WTC11 (cell line): ENCODE results near the gene LRRC34. TPM values are rescaled to one million over a fixed set of nuclear protein-coding genes. Genes with fewer than 3 reads are reported as not detected.

Experiments
- AR ChIP-seq: fragments of 250-450 bp; sonication (Bioruptor Pico); IDR thresholded peaks from 2 replicates; pipeline ENCODE4 v1.9.0; 2021; ENCODE audit warnings: mild to moderate bottlenecking
- ARID4B ChIP-seq: sonication (generic); formaldehyde crosslinking; IDR thresholded peaks from 2 replicates; pipeline ENCODE4 v1.8.0; 2023; ENCODE audit warnings: missing genetic modification reagents, mild to moderate bottlenecking, borderline replicate concordance
- CREM ChIP-seq: sonication (generic); formaldehyde crosslinking; IDR thresholded peaks from 2 replicates; pipeline ENCODE4 v1.8.1; 2022; ENCODE audit warnings: mild to moderate bottlenecking, missing genetic modification reagents, moderate library complexity
- EMX1 ChIP-seq: fragments of 250-450 bp; sonication (Bioruptor Pico); IDR thresholded peaks from 2 replicates; pipeline ENCODE4 v1.8.0; 2021; ENCODE audit warnings: mild to moderate bottlenecking
- ESRRA ChIP-seq: sonication (generic); formaldehyde crosslinking; IDR thresholded peaks from 2 replicates; pipeline ENCODE4 v1.8.1; 2022; ENCODE audit warnings: mild to moderate bottlenecking, missing genetic modification reagents, borderline replicate concordance
- FOXK1 ChIP-seq: sonication (generic); formaldehyde crosslinking; IDR thresholded peaks from 2 replicates; pipeline ENCODE4 v1.8.0; 2022; ENCODE audit warnings: mild to moderate bottlenecking, moderate library complexity, missing genetic modification reagents
- FOXP4 ChIP-seq: sonication (generic); formaldehyde crosslinking; IDR thresholded peaks from 2 replicates; pipeline ENCODE4 v1.8.0; 2022; ENCODE audit warnings: mild to moderate bottlenecking, missing genetic modification reagents
- GTF2I ChIP-seq: fragments of 250-450 bp; sonication (Bioruptor Pico); conservative IDR thresholded peaks from 2 replicates; pipeline ENCODE4 v1.4.0; 2021; ENCODE audit warnings: mild to moderate bottlenecking
- HMGXB4 ChIP-seq: sonication (generic); formaldehyde crosslinking; IDR thresholded peaks from 2 replicates; pipeline ENCODE4 v1.8.1; 2023; ENCODE audit warnings: mild to moderate bottlenecking, moderate library complexity, missing genetic modification reagents
- IRF2 ChIP-seq: sonication (generic); formaldehyde crosslinking; IDR thresholded peaks from 2 replicates; pipeline ENCODE4 v1.8.0; 2022; ENCODE audit warnings: low read depth, missing genetic modification reagents, borderline replicate concordance
- JUN ChIP-seq: sonication (generic); formaldehyde crosslinking; IDR thresholded peaks from 2 replicates; pipeline ENCODE4 v1.8.0; 2023; ENCODE audit warnings: mild to moderate bottlenecking, missing genetic modification reagents
- MYBL2 ChIP-seq: sonication (generic); formaldehyde crosslinking; IDR thresholded peaks from 2 replicates; pipeline ENCODE4 v1.8.1; 2023; ENCODE audit warnings: mild to moderate bottlenecking, moderate library complexity, missing genetic modification reagents
- RORB ChIP-seq: fragments of 250-450 bp; sonication (Bioruptor Pico); IDR thresholded peaks from 2 replicates; pipeline ENCODE4 v1.9.0; 2021; ENCODE audit warnings: mild to moderate bottlenecking
- SOX15 ChIP-seq: fragments of 250-450 bp; sonication (Bioruptor Pico); IDR thresholded peaks from 2 replicates; pipeline ENCODE4 v1.9.0; 2021; ENCODE audit warnings: mild to moderate bottlenecking
- USF2 ChIP-seq: sonication (generic); formaldehyde crosslinking; IDR thresholded peaks from 2 replicates; pipeline ENCODE4 v1.8.1; 2023; ENCODE audit warnings: mild to moderate bottlenecking, missing genetic modification reagents, moderate library complexity
- ZNF121 ChIP-seq: sonication (generic); formaldehyde crosslinking; IDR thresholded peaks from 2 replicates; pipeline ENCODE4 v1.8.0; 2023; ENCODE audit warnings: missing genetic modification reagents
- ZNF138 ChIP-seq: sonication (generic); formaldehyde crosslinking; conservative IDR thresholded peaks from 2 replicates; pipeline ENCODE4 v1.8.1; 2022; ENCODE audit warnings: mild to moderate bottlenecking, moderate library complexity, missing genetic modification reagents
- ZNF281 ChIP-seq: sonication (generic); formaldehyde crosslinking; IDR thresholded peaks from 2 replicates; pipeline ENCODE4 v1.8.0; 2023; ENCODE audit warnings: mild to moderate bottlenecking, missing genetic modification reagents
- ZNF396 ChIP-seq: fragments of 250-450 bp; sonication (Bioruptor Pico); IDR thresholded peaks from 2 replicates; pipeline ENCODE4 v1.8.0; 2021; ENCODE audit warnings: mild to moderate bottlenecking, moderate library complexity, borderline replicate concordance
- ZNF671 ChIP-seq: fragments of 250-450 bp; sonication (Bioruptor Pico); IDR thresholded peaks from 2 replicates; pipeline ENCODE4 v1.8.0; 2021; ENCODE audit warnings: mild to moderate bottlenecking
- total RNA-seq: library from RNA; stranded (reverse); gene quantifications from 3 replicates; pipeline ENCODE4 v1.2.3, GENCODE V29; 2021

Gene LRRC34
- total RNA-seq, 1 experiment from 2014 or later: 8.3 TPM

GRCh38 chr3:169764882-169765612 lies 47.7 kb downstream of the LRRC34 start, which contains the start of gene TERC (continued):
- no peak; the same call in 1 of the 2 replicates for TF ChIP-seq ARID4B (CRISPR knock-in tag)
- peak; percentile 81 for TF ChIP-seq EMX1 (CRISPR knock-in tag)
- no peak for TF ChIP-seq IRF2 (CRISPR knock-in tag)
- TF ChIP-seq JUN: no peak
- no peak for TF ChIP-seq ZNF138
- no peak for TF ChIP-seq USF2
- 0 out of 2 replicates have a peak, but pooled peaks have one; percentile 49 for TF ChIP-seq MYBL2 (CRISPR knock-in tag)
- TF ChIP-seq ZNF281 (CRISPR knock-in tag): no peak
- TF ChIP-seq CREM (CRISPR knock-in tag): no peak
- TF ChIP-seq ZNF396 (CRISPR knock-in tag): no peak
- TF ChIP-seq ESRRA (CRISPR knock-in tag): no peak
- 0 out of 2 replicates have a peak, but pooled peaks have one; percentile 7 for TF ChIP-seq FOXP4 (CRISPR knock-in tag)
- peak; percentile 86; the same call in 1 of the 2 replicates for TF ChIP-seq AR (CRISPR knock-in tag)
- peak; percentile 60; the same call in 1 of the 2 replicates for TF ChIP-seq ZNF671
- TF ChIP-seq RORB (CRISPR knock-in tag): no peak
- TF ChIP-seq FOXK1: no peak
- no peak for TF ChIP-seq GTF2I (CRISPR knock-in tag)
- no peak for TF ChIP-seq ZNF121 (CRISPR knock-in tag)
- TF ChIP-seq HMGXB4 (CRISPR knock-in tag): no peak
- TF ChIP-seq SOX15: no peak
